ENCODE data around the gene DUOX1.

Gene DUOX1

DNA sequence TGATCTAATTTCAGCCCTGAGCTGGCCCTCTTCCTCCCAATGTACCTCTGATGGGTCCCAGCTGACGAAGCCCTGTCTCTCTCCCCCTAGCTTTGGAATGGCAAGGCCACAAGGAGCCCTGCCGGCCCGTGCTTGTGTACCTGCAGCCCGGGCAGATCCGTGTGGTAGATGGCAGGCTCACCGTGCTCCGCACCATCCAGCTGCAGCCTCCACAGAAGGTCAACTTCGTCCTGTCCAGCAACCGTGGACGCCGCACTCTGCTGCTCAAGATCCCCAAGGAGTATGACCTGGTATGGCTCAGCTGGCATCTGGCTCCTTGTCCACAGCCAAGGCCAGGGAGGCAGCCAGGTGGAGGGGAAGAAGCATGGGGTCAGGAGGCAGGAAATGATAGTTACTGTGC, 14.2 kb downstream of the DUOX1 start:
- DNase-seq (ENCODE audit: low read depth): no peak

DNA sequence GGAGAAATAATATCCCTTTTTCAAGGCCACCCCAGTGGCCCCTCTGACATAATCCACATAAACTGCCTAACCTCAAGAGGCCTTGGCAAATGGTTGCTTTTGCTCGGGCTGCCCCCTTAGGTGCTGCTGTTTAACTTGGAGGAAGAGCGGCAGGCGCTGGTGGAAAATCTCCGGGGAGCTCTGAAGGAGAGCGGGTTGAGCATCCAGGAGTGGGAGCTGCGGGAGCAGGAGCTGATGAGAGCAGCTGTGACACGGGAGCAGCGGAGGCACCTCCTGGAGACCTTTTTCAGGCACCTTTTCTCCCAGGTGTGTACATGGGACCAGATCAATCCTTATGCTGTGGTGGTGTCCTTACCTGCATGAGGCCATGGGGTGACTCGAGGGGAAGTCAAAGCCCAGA, 15.0 kb downstream of the DUOX1 start:
- DNase-seq (ENCODE audit: low read depth): no peak

DNA sequence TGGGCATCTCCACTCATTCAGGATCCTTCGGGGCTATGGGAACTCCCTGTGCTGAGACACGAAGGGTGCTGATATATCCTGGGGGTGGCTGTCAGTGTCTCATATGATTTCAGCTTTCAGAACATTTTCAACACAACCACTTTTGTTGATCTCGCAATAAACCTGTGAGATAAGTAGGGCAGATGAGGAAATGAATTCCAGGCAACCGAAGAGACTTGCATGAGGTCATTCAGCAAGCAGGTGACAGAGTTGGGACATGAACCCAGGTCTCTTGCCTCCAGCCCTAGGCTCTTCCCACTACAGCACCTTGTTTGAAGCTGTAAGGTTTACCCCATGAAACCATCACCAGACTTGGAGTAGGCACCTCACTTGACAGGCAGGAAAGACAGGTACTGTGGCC, 16.6 kb downstream of the DUOX1 start:
- DNase-seq (ENCODE audit: low read depth): no peak

DNA sequence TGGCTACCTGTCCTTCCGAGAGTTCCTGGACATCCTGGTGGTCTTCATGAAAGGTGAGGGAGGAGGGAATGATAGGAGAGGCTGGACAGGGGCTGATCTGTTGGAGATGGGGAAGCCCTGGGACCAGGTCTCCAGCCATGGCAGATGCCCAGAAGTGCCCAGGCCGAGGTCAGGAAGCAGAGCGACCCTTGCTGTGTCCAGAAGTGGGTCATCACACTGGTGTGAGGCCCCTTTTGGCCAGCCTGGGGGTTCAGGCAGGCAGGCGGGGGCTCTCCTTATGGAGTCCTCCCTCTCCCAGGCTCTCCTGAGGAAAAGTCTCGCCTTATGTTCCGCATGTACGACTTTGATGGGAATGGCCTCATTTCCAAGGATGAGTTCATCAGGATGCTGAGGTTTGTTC, 17.8 kb downstream of the DUOX1 start:
- no peak for DNase-seq (ENCODE audit: low read depth)

DNA sequence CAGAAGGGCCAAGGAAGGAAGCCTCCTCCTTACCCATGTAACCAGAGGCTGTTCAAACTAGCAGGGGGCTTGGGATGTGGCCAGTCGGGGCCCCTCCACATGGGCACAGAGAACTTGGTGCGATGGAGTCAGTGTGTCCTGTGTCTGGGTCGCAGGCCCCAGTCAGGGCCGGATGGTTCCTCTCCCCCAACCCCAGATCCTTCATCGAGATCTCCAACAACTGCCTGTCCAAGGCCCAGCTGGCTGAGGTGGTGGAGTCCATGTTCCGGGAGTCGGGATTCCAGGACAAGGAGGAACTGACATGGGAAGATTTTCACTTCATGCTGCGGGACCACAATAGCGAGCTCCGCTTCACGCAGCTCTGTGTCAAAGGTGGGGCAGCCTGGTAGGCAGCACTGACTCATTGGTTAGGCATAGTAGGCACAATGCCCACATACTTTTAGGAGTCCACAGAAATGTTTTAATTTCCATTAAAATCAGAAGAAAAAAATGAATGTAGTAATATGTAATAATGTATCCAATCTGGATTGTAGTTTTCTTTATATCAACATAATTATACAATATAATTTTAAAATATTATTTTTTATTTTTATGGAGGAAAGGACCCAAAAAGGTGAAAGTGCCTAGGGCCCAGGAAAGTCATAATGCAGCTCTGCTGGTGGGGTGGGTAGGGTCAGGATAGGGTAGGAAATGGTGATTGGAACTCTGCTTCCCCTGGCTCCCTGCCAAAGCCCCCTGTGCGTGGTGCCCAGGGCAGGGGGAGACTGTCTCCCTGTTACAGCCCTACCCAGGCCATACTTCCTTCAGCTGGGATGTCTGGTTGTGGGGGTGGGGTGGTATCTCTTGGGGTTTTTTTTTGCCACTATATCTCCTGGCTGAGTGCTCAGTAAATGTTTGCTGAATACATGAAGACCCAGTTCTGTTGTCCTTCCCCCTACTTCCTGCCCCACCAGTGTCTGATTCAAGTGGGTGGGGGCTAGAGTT, 18.6 kb downstream of the DUOX1 start:
- no peak for DNase-seq (ENCODE audit: low read depth)

DNA sequence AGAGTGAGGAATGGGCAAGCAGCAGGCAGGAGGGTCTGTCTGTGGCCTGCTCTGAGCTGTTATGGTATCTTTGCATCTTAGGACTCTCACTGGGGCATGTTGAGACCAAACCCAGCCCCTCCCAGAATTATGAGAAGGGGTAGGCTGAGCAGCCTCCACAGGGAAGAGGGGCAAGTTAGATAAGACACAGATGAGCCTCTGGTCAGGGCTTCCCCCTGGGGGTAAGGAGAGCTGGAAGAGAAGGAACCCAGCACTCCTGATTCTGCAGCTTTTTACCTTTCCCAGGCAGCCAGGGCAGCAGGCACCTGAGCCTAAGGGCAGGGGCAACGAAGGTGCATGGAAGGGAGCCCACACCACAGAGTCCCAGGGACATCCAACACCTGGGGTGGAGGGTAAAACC, 19.3 kb downstream of the DUOX1 start:
- DNase-seq (ENCODE audit: low read depth): no peak

DNA sequence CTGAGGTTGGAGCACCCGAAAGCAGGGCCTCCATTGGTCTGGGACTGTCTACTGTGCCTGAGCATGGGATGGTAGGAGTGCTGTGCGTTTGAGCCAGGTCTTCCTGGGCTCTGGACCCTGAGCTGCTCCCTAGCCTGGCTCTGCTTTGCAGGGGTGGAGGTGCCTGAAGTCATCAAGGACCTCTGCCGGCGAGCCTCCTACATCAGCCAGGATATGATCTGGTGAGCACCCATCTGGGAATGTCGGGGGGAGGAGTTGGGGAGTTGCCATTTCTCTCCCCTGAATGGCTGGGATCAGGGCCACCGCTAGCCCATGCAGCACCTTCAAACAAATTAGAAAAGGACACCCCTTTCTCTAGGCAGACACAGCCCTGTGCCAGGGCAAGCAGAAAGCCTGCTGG, 20.7 kb downstream of the DUOX1 start:
- no peak for DNase-seq (ENCODE audit: low read depth)

DNA sequence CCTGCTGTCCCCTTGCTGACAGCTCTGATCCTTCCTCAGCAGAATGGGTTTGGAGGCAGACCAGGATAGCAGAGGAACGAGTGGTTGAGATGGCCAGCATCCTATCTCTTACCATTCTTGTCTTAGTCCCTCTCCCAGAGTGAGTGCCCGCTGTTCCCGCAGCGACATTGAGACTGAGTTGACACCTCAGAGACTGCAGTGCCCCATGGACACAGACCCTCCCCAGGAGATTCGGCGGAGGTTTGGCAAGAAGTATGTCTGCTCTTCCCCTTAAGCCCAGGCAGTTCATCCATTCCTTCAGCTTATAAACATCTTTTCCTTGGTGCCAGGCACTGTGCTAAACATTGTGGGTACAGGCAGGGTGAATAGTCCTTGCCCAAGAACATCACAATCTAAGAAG, 21.2 kb downstream of the DUOX1 start:
- DNase-seq (ENCODE audit: low read depth): no peak

DNA sequence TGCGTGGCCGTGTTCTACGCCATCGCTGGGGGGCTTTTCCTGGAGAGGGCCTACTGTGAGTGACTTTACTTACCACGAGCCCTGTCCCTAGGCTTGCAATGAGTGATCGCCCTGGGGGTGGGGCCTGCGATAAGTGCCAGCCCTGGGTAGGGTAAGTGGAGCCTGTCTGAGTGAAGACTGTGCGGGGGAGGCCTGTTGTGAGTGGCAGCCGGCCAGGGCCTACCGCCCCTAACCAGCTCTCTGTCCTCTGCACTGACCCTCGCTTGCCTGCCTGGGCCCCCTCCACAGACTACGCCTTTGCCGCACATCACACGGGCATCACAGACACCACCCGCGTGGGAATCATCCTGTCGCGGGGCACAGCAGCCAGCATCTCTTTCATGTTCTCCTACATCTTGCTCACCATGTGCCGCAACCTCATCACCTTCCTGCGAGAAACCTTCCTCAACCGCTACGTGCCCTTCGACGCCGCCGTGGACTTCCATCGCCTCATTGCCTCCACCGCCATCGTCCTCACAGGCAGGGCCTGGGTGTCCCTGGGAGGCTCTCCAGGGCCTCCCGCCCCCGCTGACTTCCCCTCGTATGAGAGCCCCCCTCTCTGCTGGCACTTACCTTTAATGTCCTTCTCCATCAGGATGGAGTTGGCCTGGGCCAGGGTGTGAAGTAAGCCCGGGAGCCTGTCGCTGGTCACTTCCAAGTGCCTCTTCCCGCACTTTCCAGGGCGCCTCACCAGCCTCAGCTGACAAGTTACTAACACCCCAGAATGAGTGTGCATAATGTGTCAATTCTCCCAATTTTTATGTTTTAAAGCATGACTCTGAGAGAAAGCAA, 22.4 kb downstream of the DUOX1 start:
- DNase-seq (ENCODE audit: low read depth): no peak

DNA sequence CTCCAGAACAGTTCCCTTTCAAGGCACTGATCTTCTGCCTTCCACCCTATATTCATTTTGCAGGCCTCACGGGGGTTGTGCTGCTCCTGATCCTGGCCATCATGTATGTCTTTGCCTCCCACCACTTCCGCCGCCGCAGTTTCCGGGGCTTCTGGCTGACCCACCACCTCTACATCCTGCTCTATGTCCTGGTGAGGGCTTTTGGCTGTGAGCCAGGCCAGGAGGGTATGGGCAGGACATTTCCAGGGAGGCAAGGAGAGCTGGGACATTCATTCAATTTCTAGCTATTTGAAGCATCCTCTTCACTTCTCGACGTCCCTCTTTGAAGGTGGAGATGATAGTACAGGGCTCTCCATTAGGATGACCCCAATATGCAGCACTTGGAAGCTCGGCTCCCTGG, 25.9 kb downstream of the DUOX1 start:
- DNase-seq (ENCODE audit: low read depth): no peak

DNA sequence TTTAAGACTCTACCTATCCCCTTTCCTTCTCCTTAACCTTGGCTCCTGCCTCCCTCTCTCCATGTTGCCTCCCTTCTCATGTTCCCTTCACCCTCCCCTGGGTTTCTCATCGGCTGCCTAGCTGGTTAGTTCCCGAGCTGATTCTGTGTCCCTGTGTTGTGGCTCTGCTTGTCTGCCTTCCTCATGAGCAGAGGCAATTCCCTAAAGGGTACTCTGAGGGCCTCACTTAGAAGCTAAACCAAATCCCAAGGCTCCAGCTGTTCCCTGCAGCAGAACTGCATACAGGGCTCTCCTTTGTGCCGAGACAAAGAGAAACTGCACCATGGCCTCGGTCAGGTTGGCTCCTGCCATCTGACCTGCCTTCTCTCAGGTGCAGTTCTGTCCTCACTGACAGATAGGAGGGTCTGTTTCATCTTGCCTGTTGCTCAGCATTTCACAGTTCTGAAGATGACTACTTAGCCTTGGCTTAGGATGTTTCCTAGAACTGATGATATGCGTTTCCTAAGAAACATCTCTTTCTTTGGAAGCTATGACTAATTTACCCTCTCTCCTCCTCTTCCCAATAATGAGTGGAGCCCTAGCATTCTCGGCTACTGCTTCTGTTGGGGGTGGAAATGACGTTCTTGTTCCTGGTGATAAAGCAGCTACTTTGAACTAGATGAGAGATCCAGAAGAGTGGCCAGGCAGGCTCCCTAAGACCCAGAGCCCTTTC, 27.1 kb downstream of the DUOX1 start:
- no peak for DNase-seq (ENCODE audit: low read depth)

DNA sequence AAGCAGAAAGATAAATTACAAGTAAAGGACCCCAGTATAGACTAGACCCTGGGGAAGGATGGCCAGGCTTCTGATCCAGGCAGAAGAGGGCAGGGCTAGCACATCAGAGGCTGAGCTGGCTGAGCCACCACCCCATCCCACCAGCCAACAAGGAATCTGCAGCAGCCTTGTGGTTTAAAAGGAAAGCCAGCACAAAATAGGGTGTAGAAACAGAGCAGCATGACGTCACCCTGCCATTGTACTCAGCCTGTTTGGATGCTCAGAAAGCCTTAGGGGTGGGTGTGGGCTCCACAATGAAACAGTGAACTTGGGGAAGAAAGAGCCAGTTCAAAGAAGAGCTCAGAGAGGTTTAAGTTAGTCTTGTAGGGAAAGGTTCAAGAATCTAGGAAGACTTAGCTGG, 28.2 kb downstream of the DUOX1 start:
- DNase-seq (ENCODE audit: low read depth): no peak

DNA sequence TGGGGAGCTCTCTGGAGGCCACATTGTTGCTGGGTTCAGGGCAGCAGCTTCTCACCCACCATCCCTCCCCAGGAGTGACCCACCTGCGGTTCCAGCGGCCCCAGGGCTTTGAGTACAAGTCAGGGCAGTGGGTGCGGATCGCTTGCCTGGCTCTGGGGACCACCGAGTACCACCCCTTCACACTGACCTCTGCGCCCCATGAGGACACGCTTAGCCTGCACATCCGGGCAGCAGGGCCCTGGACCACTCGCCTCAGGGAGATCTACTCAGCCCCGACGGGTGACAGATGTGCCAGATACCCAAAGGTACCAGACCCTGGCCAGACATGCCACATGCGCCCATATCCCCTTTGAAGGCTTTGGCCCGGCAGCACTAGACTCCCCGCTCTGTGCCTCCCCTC, 31.9 kb downstream of the DUOX1 start:
- no peak for DNase-seq (ENCODE audit: low read depth)

DNA sequence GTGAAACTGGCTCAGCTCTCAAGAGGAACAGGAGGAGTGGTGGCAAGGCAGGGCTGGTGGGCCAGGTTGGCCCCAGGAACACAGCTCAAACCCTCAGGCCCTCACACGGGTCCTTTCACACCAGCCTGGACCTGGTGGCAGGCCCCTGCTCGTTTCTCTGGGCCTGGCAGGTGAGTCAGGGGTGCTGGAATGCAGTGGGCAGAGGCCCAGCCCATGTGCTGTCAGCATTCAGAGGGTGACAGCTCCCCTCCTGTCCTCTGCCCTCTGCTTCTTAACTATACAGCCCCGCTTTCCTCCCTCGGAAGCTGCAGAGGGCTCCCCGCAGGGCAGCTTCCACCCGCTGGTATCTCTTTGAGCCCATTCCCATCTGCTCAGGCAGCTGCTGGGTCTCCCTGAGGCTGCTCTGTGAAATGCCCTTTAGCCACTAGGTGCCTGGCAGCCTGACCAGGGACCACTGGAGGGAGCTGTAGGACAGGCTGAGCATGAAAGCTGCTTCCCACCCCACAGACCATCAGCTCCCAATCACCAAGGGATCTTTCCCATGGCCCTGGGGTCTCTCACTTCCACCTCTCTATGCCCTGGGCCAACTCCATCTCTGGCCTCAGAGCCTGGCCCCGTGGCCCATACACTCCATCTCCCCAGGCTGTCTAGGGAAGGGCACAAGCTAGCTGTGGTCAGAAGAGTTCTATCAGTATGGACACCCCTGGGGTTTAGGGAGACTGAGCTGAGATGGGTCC, 33.1 kb downstream of the DUOX1 start:
- DNase-seq (ENCODE audit: low read depth): peak; percentile 32

DNA sequence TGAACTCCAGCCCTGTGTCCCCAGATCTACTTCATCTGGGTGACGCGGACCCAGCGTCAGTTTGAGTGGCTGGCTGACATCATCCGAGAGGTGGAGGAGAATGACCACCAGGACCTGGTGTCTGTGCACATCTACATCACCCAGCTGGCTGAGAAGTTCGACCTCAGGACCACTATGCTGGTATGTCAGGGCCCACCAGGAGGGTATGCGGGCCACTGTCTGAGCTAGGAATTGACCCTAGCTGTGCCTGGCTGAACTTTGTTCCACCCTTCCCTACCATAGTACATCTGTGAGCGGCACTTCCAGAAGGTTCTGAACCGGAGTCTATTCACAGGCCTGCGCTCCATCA, 33.7 kb downstream of the DUOX1 start:
- DNase-seq (ENCODE audit: low read depth): no peak

DNA sequence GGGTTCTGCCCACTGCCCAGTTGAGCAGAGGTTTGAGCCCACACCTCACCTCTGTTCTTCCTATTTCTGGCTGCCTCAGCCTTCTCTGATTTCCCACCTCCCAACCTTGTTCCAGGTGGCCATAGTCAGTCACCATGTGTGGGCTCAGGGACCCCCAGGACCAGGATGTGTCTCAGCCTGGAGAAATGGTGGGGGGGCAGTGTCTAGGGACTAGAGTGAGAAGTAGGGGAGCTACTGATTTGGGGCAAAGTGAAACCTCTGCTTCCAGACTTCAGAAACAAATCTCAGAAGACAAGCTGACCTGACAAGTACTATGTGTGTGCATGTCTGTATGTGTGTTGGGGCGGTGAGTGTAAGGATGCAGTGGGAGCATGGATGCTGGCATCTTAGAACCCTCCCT, 35.1 kb downstream of the DUOX1 start:
- no peak for DNase-seq (ENCODE audit: low read depth)

DNA sequence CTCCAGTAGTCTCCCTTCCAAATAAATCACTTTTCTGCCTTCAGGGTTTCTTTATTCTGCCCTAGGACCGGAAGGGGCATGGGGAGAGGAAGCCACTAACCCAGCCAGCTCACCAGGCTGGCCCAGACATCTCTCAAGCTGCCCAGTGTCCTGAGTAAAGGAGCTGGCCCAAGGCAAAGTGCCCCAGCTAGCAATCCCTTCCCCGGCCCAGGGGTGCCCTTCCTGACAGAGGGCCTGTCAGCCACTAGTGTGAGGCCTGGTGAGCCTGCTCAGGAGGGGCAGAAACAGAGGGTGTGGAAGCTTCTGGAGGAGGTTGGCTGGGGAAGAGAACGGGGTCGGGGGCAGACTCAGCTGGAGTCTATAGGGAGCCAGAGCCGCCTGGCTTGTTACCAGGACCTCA, 35.7 kb downstream of the DUOX1 start:
- DNase-seq (ENCODE audit: low read depth): no peak

DNA sequence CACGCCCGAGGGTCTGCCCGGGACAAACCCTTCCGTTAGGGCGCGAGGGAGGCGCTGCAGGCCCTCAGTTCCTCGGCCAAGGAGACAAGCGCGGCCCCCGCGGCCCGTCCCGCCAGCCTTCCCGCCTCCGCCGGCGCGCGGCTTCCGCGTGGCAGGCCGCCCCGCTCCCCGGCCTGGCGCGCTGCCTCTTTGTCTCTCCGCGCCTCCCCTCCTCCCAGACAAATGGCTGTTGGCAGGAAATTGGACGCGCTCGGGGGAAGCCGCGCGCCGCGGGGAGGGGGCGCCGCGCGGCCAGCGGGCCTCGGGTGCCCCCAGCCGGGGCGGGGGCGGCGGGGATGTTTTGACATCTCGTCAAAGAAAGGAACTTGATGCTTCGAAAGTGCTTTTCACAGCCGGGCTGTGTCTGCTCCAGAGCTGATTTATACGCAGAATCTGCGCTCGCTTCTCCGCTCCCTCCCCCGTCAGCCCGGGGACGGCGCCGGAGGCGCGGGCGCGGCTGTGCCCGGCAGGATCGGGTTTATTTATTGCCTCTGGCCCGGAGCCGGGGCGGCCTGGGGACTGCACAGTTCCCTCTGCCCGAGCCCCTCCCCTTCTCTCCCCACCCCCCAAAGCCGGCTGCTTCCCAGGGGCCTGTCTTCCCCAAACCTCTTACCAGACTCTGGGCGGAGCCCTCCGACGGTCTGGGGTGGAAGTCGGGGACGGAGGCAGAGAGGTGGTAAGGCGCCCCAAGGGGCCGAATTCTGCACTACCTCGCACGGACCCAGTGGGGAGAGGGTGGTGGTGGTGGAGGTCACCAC, 37.2 kb downstream of the DUOX1 start:
- DNase-seq (ENCODE audit: low read depth): peak; percentile 65

DNA sequence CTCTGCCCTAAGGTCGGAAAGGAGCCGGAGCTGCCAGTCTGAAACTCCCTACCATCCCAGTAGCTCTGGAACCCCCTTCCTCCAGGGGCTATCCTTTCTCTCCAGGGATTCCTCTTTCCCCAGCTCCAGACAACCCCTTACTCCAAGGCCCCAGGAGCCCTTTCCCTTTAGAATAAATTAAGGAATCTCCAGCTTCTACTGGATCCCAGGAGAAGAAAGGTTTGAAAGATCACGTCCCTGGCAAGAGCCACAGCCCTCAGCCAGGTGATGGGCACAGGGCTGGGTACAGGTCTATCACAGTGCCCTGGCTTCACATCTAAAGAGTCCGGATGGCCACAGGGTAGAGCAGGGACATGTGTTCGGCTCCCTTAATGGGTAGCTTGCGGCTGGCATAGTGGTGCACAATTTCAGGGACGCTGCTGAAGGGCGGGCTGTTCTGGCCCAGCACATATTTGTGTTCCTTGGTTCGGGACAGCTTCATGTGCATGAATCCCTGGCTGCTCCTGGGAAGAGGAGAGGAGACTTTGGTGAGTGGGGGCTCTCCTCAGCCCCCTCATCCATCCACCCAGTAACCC, 37.9 kb downstream of the DUOX1 start:
- no peak for DNase-seq (ENCODE audit: low read depth)

DNA sequence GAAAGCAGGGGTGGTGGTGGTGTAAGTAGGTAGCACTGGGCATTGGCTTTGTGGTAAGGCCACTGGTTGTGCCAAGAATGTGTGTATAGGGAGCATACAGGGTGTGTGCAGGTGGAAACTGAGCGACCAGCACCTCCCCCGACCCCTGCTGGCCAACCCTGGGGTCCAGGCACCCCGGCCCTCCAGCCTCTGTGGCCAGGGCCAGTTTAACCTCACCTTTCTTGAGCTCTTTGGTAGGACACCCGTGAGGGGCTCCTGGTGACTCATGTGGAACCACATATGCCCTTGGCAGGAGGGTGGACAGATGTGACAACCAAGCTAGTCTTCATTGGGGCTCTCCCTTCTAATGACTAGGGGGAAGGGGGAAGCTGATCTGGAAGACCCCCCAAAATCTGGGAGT, 38.5 kb downstream of the DUOX1 start:
- DNase-seq (ENCODE audit: low read depth): no peak
